Measurements from ENCODE around the gene FCN1. TPM values are rescaled to one million over a fixed set of nuclear protein-coding genes. Genes with fewer than 3 reads are reported as not detected.
A peak's percentile ranks its signal among the peaks of the same experiment; 100 is the strongest.

The FCN1 gene
- total and polyA plus RNA-seq, 10 of the 15 experiments (the other 5 are each of a cell fraction or from before 2014, with no cell fraction given) = 0.08 TPM; not detected in 9

DNA sequence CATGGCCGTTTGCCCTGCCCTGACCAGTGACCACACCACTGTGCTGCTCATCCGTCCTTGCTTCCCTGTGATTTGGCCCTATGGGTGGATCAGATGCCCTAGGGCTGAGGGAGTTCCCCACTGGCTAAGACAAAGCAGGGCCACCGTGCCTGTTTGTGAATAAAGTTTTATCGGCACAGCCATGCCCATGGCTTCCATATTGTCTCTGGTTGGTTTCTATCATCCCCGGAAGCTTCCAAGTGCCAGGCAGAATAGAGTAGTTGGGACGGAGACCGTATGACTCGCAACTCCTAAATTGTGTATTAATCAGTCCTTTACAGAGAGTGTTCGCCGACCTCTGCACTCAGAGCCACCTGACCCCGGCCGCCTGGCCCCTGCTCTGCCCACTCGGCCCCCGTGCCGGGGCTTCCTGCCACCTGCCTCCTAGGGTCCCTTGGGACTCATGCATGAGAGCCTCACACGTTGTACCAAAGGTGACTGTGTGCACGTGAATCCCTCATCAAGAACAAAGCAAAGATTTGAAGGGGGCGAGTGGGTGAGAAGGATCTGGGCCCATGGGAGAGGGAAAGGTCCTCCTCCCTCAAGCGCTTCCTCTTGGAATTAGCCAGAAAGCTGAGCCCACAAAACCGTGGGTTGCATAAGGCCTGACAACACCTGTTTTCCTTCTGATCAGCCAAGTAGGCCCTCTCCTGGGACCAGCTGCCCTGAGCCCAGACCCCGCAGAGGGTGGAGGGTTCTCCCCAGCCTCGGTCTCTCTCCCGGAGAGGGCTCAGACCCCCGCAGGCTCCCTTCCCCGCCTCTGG is 48.8 kb downstream of the FCN1 start (continued):
- TF ChIP-seq BHLHE40 (IDR thresholded peaks at IDR 0.05; ENCODE audit: borderline replicate concordance in 1 of 2, low read depth in 2 of 2, low read length in 1 of 2) = peak; percentile 47 to 88; a peak in 3 of 4 replicates
- no peak for TF ChIP-seq SREBF2 (IDR thresholded peaks at IDR 0.05; ENCODE audit: low read length)
- TF ChIP-seq USF1 (IDR thresholded peaks at IDR 0.05; ENCODE audit: borderline replicate concordance, extremely low read length, insufficient read depth, low read depth, low read length) = no peak
- TF ChIP-seq, protein P1, sequence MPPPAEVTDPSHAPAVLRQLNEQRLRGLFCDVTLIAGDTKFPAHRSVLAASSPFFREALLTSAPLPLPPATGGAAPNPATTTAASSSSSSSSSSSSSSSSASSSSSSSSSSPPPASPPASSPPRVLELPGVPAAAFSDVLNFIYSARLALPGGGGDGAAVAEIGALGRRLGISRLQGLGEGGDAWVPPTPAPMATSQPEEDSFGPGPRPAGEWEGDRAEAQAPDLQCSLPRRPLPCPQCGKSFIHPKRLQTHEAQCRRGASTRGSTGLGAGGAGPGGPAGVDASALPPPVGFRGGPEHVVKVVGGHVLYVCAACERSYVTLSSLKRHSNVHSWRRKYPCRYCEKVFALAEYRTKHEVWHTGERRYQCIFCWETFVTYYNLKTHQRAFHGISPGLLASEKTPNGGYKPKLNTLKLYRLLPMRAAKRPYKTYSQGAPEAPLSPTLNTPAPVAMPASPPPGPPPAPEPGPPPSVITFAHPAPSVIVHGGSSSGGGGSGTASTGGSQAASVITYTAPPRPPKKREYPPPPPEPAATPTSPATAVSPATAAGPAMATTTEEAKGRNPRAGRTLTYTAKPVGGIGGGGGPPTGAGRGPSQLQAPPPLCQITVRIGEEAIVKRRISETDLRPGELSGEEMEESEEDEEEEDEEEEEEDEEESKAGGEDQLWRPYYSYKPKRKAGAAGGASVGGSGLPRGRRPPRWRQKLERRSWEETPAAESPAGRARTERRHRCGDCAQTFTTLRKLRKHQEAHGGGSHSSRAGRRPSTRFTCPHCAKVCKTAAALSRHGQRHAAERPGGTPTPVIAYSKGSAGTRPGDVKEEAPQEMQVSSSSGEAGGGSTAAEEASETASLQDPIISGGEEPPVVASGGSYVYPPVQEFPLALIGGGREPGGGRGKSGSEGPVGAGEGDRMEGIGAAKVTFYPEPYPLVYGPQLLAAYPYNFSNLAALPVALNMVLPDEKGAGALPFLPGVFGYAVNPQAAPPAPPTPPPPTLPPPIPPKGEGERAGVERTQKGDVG (CRISPR knock-in tag; IDR thresholded peaks at IDR 0.05) = no peak
- peak; percentile 80 for TF ChIP-seq ZBTB40 (IDR thresholded peaks at IDR 0.05; ENCODE audit: borderline replicate concordance)
- 0 out of 2 replicates have a peak, but pooled peaks have one; percentile 40 for TF ChIP-seq TCF12 (IDR thresholded peaks at IDR 0.05; ENCODE audit: low read depth, low read length)

Measured in GM12878 (cell line).